CD4-positive, alpha-beta T cell (primary cell): ENCODE results near the gene CDYL2. TPM values are rescaled to one million over a fixed set of nuclear protein-coding genes. Genes with fewer than 3 reads are reported as not detected.

Source experiments
- ATAC-seq: fragments of 200-7000 bp; cut with Tn5 transposase; one replicate; pipeline ENCODE4 v1.10.0; 2022; ENCODE audit warnings: mild to moderate bottlenecking; ENCODE audit not compliant: poor library complexity
- CTCF ChIA-PET: fragments of 350-600 bp; sonication (Branson Sonifier 250); formaldehyde crosslinking; loops from one replicate; lab custom pipeline; 2021; ENCODE audit warnings: antibody characterized with exemption, inconsistent platforms; lab: Charles Lee
- POLR2A ChIA-PET: fragments of 350-600 bp; sonication (Branson Sonifier 250); formaldehyde crosslinking; loops from one replicate; lab custom pipeline; 2021; ENCODE audit warnings: antibody characterized with exemption, inconsistent platforms; lab: Charles Lee
- DNase-seq, 14 experiments: peaks; one replicate each; pipeline ENCODE4 v3.0.0-alpha.2; 2013 to 2020; ENCODE audit warnings: mixed read lengths in 2 of 14
- H3K27ac ChIP-seq, 2 donors: one replicate each; pipeline versions ENCODE4 v1.5.1 to v1.7.0; 2013; ENCODE audit warnings: low read length in 2 of 2, low read depth in 1 of 2, mild to moderate bottlenecking in 1 of 2
- H3K27me3 ChIP-seq, 2 experiments: 1 replicate in 1 of 2; 2 replicates in 1 of 2; pipeline versions ENCODE4 v1.6.1 to v1.7.0; 2013; ENCODE audit warnings: low read length in 2 of 2, control low read depth in 1 of 2, mild to moderate bottlenecking in 1 of 2, moderate library complexity in 1 of 2; ENCODE audit not compliant: insufficient read depth in 2 of 2, control insufficient read depth in 1 of 2
- H3K36me3 ChIP-seq: one replicate; pipeline ENCODE4 v1.6.1; 2013; ENCODE audit warnings: low read length, control low read depth; ENCODE audit not compliant: insufficient read depth
- H3K4me1 ChIP-seq: one replicate; pipeline ENCODE4 v1.6.1; 2013; ENCODE audit warnings: low read length, control low read depth; ENCODE audit not compliant: insufficient read depth
- H3K4me3 ChIP-seq: one replicate; pipeline ENCODE4 v1.5.1; 2013; ENCODE audit warnings: mild to moderate bottlenecking, low read length, moderate library complexity
- H3K9me3 ChIP-seq, 2 experiments: 1 replicate in 1 of 2; 2 replicates in 1 of 2; pipeline versions ENCODE4 v1.6.1 to v1.7.0; 2013; ENCODE audit warnings: low read length in 2 of 2, mild to moderate bottlenecking in 2 of 2, control low read depth in 1 of 2, moderate library complexity in 1 of 2; ENCODE audit not compliant: control insufficient read depth in 1 of 2, insufficient read depth in 1 of 2
- H3K27ac Mint-ChIP-seq: one replicate; pipeline ENCODE4 v1.8.0; 2020; ENCODE audit warnings: mixed read lengths
- H3K27me3 Mint-ChIP-seq: one replicate; pipeline ENCODE4 v1.8.0; 2021; ENCODE audit warnings: mixed read lengths
- H3K36me3 Mint-ChIP-seq: one replicate; pipeline ENCODE4 v1.8.0; 2021; ENCODE audit warnings: low read depth, mixed read lengths
- H3K4me1 Mint-ChIP-seq: one replicate; pipeline ENCODE4 v1.8.0; 2021; ENCODE audit warnings: low read depth, mixed read lengths
- H3K4me3 Mint-ChIP-seq: one replicate; pipeline ENCODE4 v1.8.0; 2020; ENCODE audit warnings: mild to moderate bottlenecking, mixed read lengths
- H3K9me3 Mint-ChIP-seq: one replicate; pipeline ENCODE4 v1.8.0; 2020; ENCODE audit warnings: mixed read lengths
- CTCF ChIP-seq: fragments of 200-600 bp; IDR thresholded peaks from one replicate; pipeline ENCODE4 v1.8.0; 2022; ENCODE audit warnings: antibody characterized with exemption, mild to moderate bottlenecking
- intact Hi-C, 2 experiments: fragments of 100-400 bp; cut with DNase I in 1 of 2; cut with micrococcal nuclease in 1 of 2; formaldehyde crosslinking; loops; one replicate each; pipeline versions ENCODE4 v1.15.1 to v1.9.0; 2023 to 2025; cut with DNase I, micrococcal nuclease
- total RNA-seq, 174 experiments: library from RNA in 2 of 174; stranded (reverse) in 2 of 174; gene quantifications; one replicate each; pipeline ENCODE4 v1.2.3 and lab custom pipeline; 2021 to 2026

Gene CDYL2
- total RNA-seq, 2 experiments from 2014 or later, result 14.3 to 15.8 TPM

- intact Hi-C loops, result no loop called here
- H3K4me1 ChIP-seq, result no peaks in the 10 kb centered on the region
- H3K27ac ChIP-seq, result no peak overlapping the region
- no peaks in the 10 kb centered on the region for H3K27me3 ChIP-seq
- Mint-ChIP-seq H3K27me3 (no peaks in the 10 kb centered on the region), H3K4me1 (no peaks in the 10 kb centered on the region), H3K9me3 (peaks cover 19% of the 10 kb centered on the region), H3K4me3 (no peak overlapping the region), H3K36me3 (peaks cover 49% of the 10 kb centered on the region), H3K27ac (no peak overlapping the region)
- H3K36me3 ChIP-seq, result no peaks in the 10 kb centered on the region
- DNase-seq, result no peak
- H3K9me3 ChIP-seq, result peaks cover 0 to 21% of the 10 kb centered on the region in 2 experiments
- ATAC-seq, result no peak
- H3K4me3 ChIP-seq, result no peak overlapping the region
- no peak for TF ChIP-seq CTCF
- ChIA-PET POLR2A (no interaction called here), CTCF (no interaction called here)
Measured at GRCh38 chr16:80784951-80785350, 19.4 kb downstream of the CDYL2 start.

DNA sequence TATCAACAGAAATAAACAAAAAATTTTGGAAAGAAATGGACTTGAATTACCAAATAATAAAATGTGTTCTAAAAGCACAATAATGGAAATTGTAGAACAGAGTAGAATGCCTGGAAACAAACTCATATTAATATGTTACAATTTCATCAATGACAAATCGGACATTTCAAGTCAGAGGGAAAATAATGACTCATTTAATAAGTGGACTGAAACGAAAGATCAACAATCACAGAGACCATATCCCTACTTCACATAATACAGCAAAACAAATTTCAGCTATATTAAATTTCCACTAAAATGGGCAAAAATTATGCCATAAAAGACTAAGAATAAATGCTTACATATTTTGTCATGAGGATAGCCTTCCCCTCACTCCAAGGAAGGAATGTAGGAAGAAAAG is 25.7 kb downstream of the CDYL2 start:
- H3K36me3 ChIP-seq, result no peaks in the 10 kb centered on the region
- Mint-ChIP-seq H3K27ac (no peak overlapping the region), H3K36me3 (peaks cover 25% of the 10 kb centered on the region), H3K4me1 (no peaks in the 10 kb centered on the region), H3K27me3 (no peaks in the 10 kb centered on the region), H3K9me3 (peaks cover 3% of the 10 kb centered on the region), H3K4me3 (no peak overlapping the region)
- H3K27ac ChIP-seq, result no peak overlapping the region
- peaks cover 0 to 21% of the 10 kb centered on the region in 2 experiments for H3K9me3 ChIP-seq
- TF ChIP-seq CTCF, result no peak
- no peaks in the 10 kb centered on the region for H3K4me1 ChIP-seq
- intact Hi-C loops, result no loop called here
- DNase-seq (no peak), ATAC-seq (no peak)
- ChIA-PET CTCF (interaction anchor here (1.7 kb wide), 1 partner anchor 9 kb away, joined by 3 read pairs; no protein-coding TSS in a partner anchor), POLR2A (no interaction called here)
- no peaks in the 10 kb centered on the region for H3K27me3 ChIP-seq
- H3K4me3 ChIP-seq, result no peak overlapping the region

- H3K36me3 ChIP-seq, result no peaks in the 10 kb centered on the region
- H3K4me1 ChIP-seq, result no peaks in the 10 kb centered on the region
- no peaks in the 10 kb centered on the region for H3K27me3 ChIP-seq
- no peak overlapping the region for H3K27ac Mint-ChIP-seq
- H3K4me1 Mint-ChIP-seq, result no peaks in the 10 kb centered on the region
- H3K9me3 ChIP-seq, result peaks cover 0 to 7% of the 10 kb centered on the region in 2 experiments
- peaks cover 18% of the 10 kb centered on the region for H3K36me3 Mint-ChIP-seq
- H3K4me3 ChIP-seq, result no peak overlapping the region
- H3K27ac ChIP-seq, result no peak overlapping the region
- no peak for DNase-seq
- H3K4me3 Mint-ChIP-seq, result no peak overlapping the region
- ChIA-PET CTCF (interaction anchor here (1.7 kb wide), 1 partner anchor 8 kb away, joined by 3 read pairs; no protein-coding TSS in a partner anchor), POLR2A (no interaction called here)
- ATAC-seq, result no peak
- no peaks in the 10 kb centered on the region for H3K27me3 Mint-ChIP-seq
- peaks cover 3% of the 10 kb centered on the region for H3K9me3 Mint-ChIP-seq
- TF ChIP-seq CTCF, result no peak
- intact Hi-C loops, result no loop called here
Measured at GRCh38 chr16:80776856-80777255, 27.5 kb downstream of the CDYL2 start.
